HepG2 (cell line): ENCODE results near the gene ATRNL1.

ENCODE experiments used
- CEBPB ChIP-seq: IDR thresholded peaks from 2 replicates; pipeline ENCODE4 v1.6.1; 2011; ENCODE audit warnings: low read depth, low read length, improper control_type of control experiment, borderline replicate concordance
- POLR2A ChIP-seq, 2 experiments: IDR thresholded peaks; 2 replicates each; pipeline ENCODE4 v1.6.1; 2011; ENCODE audit warnings: low read depth in 2 of 2, low read length in 2 of 2, mild to moderate bottlenecking in 1 of 2, moderate library complexity in 1 of 2; ENCODE audit not compliant: insufficient read depth in 1 of 2
- SKIL ChIP-seq: sonication (generic); formaldehyde crosslinking; IDR thresholded peaks from 2 replicates; pipeline ENCODE4 v1.8.0; 2022; ENCODE audit warnings: missing genetic modification reagents, mild to moderate bottlenecking, moderate library complexity, borderline replicate concordance
- ZNF274 ChIP-seq: sonication (generic); formaldehyde crosslinking; IDR thresholded peaks from 2 replicates; pipeline ENCODE4 v1.5.1; 2020; ENCODE audit warnings: mild to moderate bottlenecking, missing genetic modification reagents
- ZNF577 ChIP-seq: sonication (generic); formaldehyde crosslinking; IDR thresholded peaks from 2 replicates; pipeline ENCODE4 v1.4.0; 2020; ENCODE audit warnings: mild to moderate bottlenecking, low read depth, missing genetic modification reagents, borderline replicate concordance

DNA sequence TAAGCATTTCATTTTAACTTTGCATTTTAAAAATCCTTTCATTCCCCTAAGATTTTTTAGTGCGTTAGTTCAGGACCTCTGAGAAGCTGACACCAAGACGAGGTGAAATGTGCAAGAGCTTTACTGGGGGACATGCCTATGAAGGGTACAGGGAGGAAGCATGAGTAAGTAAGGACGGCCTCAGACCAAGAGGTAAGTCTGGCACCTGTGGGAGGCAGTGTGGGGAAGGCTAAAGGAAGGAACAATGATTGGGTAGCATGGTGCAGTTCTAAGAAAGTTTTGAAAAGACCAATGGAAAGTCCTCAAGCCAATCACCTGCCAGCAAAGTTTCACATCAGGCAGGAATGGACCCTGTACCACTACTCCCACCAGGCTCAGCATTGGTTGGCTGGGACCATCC lies 810.7 kb downstream of the ATRNL1 start:
- TF ChIP-seq SKIL (no peak), ZNF577 (CRISPR knock-in tag) (no peak), CEBPB (no peak), ZNF274 (no peak), POLR2A (IDR thresholded peaks at IDR 0.05; ENCODE audit: insufficient read depth in 1 of 2, low read depth in 2 of 2, low read length in 2 of 2) (no peak)
